CMK (cell line): ENCODE measurements around the gene DLD.
"Not testable (repeated sequence)": the region's sequence is repeated elsewhere in the genome, so short reads cannot be mapped to it uniquely, and the experiment has no call there.

ENCODE experiments used
- DNase-seq: peaks from one replicate; pipeline ENCODE4 v3.0.0-alpha.2; 2010; ENCODE audit warnings: low read depth

Gene DLD

GRCh38 chr7:107915541-107915940 is 24.6 kb downstream of the DLD start:
- no peak for DNase-seq

DNA sequence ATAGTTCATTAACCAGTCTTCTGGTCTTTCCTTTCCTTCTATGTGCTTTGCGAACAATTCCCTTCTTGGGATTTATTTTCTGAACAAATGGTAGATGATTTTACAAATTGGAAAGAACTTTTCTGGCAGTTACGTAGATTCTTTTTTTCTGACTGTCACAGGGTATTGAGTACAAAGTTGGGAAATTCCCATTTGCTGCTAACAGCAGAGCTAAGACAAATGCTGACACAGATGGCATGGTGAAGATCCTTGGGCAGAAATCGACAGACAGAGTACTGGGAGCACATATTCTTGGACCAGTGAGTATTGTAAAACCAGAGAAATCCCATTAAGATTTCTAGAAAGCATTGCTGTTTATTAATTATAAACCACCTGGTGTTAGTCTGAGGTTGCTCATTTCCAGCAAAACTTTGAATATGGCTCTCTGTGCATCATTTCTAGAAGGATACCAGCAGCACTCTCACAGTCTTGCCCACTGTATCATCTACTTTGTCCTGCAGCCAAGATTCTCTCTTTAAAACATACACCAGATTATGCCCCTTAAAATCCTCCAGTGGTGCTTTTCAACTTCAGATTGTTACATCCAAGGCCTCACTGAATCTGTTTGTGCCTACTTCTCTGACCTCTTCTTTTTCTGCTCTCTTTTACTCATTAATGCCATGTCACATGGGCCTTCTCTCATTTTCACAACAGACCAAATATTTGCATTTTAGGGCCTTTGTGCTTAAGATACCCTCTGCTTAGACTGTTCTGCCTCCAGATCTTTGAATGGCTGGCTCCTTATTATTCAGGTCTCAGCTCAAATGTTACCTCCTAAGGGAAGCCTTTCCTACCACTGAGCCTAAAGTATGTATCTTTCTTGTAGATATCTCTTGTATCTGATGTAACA is 27.0 kb downstream of the DLD start:
- DNase-seq = no peak

GRCh38 chr7:107918948-107919347 is 28.0 kb downstream of the DLD start:
- DNase-seq = no peak

DNA sequence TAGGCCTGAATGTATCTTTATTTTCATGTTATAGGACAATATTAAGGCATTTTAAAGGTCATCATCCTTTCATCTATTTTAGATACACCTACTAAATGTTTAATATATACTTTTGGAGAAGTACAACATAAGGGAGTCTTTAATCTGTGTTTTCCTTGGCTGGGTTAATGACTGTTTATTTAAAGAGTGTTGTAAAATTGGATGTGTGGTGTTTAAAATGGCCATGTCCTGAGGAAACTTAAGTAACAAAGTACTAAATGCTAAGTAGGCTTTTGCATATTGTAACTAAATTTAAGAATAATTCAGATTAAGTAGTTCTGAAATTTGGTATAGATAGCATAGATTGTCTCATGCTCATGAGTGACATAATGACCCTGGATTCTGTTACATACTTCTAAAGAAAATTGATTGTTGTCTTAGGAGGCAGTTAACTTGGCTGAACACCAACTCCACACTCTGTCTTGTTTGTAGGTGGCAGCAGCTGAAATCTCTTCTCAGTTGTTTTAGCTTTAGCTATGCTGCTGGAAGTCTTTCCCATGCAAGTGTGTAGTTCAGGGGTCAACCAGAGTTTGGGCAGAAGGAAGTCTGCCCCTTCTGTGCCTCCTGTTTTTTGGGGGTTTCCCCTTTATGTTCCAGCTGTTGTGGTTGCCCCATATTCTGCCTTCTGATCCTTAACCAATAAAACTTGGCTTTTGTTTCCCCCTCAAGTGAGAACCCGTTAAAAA is 29.2 kb downstream of the DLD start:
- DNase-seq = no peak

DNA sequence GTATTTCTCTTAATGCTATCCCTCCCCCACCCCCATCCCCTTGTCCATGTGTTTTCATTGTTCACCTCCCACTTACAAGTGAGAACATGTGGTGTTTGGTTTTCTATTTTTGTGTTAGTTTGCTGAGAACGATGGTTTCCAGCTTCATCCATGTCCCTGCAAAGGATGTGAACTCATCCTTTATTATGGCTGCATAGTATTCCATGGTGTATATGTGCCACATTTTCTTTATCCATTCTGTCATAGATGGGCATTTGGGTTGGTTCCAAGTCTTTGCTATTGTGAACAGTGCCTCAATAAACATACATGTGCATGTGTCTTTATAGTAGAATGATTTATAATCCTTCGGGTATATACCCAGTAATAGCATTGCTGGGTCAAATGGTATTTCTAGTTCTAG is 30.8 kb downstream of the DLD start:
- not testable (repeated sequence) for DNase-seq

DNA sequence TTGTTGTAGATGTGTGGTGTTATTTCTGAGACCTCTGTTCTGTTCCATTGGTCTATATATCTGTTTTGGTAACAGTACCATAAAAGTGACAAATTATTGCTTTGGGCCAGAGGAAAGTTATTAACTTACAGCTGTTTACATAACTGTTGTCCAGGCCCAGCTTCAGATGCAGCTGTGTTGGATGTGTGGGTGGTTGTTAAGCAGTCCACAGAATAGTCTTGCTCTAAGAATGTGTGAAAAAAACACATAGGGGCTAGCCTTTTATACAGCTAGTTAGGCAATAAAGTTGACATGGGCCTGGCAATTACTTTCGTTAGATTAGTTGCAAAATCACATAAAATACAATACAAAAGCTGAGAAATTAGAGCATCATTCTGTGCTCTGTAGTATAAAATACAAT is 31.9 kb downstream of the DLD start:
- no peak for DNase-seq

GRCh38 chr7:107924841-107925504 is 34.0 kb downstream of the DLD start:
- DNase-seq = no peak

DNA sequence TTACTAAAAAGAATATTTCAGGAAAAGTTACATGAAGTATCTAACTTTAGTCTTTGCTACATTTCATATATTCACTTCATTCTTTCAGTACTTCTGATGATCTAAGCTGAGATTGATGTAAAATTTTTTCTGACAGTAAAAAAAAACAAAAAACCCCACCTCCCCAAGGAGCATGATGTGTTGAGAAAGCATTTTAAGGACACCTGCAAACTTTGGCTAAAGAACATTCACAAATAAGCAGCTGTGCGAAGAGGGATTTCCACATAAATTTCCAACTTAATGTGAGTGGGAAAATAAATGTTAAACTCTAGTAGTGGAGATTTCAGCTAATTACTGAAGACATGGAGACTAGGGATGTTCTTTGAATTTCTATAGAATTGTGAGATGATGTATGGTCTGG is 35.5 kb downstream of the DLD start:
- no peak for DNase-seq

GRCh38 chr7:107931740-107932515 is 40.9 kb downstream of the DLD start:
- DNase-seq = no peak

DNA sequence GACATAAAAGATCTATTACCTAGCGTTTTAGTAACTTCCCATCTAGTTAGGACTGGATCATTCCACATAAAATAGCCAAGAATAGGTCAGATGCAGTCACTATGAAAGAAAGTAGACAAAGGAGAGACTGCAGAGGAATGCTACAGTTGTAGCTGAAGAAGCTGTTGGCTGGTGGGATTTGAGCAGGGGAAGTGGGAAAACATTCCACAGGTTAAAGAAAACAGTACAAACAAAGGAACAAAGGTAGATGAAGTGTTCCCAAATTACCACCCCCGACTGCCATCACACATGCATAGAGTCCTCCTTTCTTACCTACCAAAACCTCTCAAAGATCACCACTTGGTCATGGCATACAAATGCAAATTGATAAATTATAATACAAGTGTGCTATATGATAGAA is 41.8 kb downstream of the DLD start:
- no peak for DNase-seq

DNA sequence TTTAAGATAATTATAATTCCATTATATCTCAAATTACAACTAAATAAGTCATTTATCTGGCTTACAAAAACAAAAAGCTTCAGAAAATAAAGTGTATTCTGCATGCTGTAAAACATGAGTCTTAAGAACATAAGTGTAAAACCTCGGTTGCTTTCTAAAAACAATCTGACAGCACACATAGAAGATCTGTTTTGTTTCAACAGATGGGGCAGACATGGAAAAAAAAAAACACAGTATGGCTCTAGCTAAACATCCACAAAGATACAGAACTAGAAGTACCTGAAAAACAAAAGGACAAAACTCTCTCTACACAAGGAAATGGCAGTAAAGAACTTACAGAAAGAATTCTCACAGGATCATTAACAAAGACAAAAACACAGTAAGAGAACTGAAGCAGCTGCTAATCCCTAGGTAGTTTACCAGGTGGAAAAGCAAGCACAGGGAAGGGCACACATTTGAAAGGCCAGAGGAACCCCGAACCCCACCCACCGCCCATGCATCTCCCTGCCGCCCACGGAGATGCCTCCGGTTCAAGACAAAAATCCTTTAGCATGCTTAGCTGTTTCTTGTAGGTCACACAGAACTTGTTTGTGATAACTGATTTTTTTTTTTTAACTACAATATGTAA is 42.5 kb downstream of the DLD start:
- DNase-seq = no peak

DNA sequence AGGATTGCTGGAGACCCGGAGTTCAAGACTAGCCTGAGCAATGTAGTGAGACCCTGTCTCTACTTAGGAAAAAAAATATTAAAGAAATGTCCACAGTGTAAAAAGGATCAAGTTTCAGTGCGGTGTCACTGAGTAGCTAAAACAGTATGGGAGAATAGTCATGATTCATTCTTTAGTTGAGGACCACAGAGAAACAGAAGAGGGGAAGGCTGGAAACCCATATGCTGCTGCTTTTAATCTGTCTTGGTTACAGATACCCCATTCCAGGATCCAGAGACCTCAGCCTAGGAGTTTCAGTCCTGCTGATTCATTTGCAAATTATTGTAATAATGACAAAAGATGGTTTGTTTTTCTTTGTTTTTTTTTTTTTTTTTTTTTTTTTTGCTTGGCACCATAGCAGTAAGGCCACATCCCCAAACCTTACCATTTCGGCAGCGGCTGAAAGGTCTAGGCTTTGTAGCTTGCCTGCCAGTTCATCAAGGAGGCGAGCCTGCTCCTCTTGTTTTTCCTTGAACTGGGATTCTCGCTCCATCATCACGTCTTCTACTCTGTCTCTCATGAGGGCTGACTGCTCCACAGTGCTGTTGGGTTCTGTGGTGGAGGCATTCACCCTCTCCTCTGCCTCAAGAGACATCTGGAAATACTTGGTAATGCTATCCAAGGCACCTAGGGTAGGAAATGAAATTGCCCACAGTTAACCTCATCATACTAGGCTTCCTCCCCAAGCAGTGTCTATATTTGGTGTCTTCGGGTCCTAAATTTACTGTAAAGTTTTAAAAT is 44.2 kb downstream of the DLD start:
- no peak for DNase-seq

DNA sequence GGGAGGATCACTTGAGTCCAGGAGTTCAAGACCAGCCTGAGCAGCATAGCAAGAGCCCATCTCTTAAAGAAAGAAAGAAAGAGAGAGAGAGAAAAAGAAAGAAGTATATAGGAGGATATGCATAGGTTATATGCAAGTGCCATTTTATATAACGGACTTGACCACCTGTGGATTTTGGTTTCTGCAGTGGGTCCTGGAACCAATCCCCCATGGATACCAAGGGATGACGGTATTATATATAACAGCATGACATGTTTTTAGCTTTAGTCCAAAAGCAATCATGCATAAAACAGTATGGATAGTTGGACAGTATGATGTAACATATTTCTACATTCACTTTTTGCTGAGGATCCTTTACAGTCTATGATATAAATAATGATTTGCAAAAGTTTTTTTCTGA is 45.3 kb downstream of the DLD start:
- DNase-seq = no peak

DNA sequence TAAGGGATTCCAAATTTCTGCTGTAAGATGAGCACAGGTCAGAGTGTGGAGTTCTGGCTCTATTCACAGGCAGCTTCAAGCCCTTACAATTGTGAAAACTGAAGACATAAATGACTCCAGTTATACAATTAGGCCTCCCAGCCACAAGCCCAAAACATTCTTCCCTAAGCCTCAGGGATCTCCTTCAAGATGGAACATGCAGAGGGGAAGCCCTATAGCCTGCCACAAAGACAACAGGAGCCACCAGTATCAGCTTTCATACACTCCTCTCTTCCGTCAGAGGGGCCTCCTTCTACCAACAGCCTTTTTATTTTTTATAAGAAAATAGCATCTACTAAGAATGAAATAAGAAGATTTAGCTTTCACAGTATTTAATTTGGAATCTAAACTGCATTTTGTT is 46.5 kb downstream of the DLD start:
- DNase-seq = no peak

DNA sequence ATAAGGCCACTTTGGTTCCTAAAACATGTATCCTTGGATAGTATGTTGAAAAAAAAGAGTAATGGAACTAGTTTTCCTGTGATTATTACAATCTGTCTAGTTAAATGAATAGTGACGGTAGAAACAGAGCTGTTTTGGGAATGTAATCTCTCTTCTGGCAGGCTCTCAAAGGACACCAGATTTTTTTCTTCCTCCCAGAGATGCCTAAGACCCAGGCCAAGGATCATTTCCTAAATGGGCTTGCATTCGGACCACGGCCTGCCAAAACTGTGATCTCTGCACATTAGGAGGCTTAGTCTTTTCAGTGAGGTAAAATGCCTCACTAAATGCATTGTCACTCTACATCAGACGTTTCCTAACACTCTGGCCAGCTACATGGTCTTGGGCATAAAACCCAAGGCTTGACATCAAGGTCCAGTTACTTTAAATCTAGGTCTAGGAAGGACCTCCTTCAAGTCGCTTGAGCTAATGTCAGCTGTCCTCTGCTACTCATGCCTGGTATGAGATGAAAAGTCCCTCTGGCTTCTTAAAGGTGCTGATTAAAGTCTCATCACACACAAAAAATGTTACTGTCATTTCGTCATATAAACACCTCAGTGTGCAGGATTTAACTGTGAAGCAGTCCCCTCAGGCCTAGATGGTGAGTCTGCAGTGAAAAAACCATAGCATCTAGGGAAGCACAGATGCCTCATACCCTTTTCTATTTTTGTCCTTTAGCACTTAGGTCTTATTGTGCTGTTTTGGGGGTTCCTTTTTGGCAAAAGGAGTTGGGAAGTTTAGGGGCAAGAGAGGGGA is 47.7 kb downstream of the DLD start:
- no peak for DNase-seq

DNA sequence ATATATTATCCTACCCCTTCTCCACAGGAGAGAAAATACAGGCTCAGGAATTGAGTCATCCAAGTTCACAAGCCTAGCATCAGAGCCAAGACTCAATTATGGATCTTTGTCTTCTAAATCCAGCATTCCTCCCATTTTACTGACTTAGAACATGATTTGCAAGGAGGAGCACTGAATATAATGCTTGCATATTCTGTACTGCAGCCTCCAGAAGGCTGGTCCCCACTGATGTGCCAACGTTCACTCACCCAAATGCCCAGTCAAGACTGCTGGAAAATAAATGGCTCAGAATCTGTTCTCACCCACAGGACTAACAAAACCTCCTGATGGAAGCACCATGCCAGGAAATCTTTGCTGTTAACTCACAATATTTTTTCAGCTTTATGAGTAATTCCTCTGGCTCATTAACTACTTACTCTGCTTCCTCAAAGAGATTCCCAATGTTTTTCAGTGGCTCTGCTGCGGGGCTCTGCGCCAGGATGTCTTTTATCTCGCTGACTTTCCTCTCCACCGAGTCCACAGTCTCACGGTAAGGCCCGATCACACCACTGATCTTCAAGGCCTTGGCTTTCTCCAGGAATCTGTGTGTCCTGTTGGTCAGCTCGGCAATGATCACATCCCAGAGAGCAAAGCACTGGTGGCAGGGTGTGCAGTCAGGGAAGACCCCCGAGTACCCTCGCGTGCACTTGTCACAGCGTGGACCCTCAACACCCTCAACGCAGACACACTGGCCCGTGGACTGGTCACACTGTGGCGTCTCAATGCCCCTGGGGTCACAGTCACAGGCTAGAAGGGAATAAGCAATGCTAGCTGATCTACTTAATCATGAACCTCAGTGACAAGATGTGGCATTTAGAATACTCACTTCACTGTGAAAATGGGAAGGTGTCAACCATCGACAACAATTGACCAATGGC is 48.8 kb downstream of the DLD start:
- DNase-seq = no peak

DNA sequence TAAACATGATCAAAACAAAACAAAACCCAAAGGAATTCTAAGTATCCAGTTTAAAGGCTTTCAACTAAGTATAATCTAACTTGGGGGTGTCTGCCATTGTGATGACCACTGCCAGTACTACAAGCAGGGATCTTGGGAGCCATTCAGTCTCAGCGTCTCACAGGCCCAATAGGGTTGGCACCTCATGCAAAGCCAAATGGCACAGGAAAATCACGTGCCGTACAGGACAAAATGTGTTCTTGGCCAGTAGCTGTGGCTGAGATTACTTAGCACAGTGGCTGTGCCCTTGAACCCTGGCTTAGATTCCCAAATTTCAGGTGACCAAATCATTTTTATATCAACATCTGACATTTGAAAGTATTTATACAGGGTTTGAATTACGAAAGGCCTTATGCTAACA is 50.0 kb downstream of the DLD start:
- no peak for DNase-seq

GRCh38 chr7:107943018-107943417 is 52.0 kb downstream of the DLD start:
- DNase-seq = no peak
